DMS79 treated with DMSO at 0.1 percent for 48 hours (cell line): Measurements from ENCODE around the gene MASP1.
"Not testable (repeated sequence)": the region's sequence is repeated elsewhere in the genome, so short reads cannot be mapped to it uniquely, and the experiment has no call there.

Experiments used
- DNase-seq: peaks from one replicate; lab custom pipeline; 2025; lab: John Stamatoyannopoulos, UW

MASP1 gene

DNA sequence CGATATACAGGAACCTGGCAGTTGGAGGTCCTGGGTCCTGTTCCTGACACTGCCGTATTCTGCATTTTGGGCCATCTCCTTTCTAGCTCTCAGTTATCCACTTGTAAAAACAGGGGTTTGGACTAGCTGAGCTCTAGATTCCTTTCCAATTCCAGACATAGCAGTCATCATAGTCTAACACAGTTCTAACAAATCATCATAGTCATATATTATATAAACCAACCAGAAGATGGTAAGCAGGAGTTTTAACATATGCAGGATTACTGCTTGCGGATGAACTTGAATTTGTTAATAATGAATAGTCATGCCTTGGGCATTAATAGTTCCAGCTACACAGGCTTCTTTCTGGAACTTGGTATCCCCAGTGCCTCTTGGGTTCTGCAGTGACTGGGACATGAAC lies 26.6 kb downstream of the MASP1 start:
- DNase-seq, result no peak

DNA sequence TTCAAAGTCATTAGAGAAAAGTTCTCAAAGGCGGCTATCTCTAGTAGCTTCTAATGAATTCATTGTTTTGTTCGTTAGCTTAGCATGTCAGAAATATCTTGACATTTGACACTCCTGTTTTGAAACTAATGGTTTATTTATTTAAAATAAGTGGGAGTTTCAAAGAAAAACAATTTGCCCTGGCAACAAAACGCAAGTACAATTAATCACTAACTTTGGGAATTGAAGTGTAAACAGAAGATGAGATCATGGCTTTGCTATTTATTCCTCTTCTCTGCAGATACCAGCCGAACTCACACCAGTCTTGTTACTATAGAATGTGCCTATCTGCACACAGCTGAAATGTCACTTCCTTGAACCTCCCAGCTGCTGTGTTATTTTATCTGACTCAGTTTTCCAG lies 27.5 kb downstream of the MASP1 start:
- DNase-seq, result no peak

DNA sequence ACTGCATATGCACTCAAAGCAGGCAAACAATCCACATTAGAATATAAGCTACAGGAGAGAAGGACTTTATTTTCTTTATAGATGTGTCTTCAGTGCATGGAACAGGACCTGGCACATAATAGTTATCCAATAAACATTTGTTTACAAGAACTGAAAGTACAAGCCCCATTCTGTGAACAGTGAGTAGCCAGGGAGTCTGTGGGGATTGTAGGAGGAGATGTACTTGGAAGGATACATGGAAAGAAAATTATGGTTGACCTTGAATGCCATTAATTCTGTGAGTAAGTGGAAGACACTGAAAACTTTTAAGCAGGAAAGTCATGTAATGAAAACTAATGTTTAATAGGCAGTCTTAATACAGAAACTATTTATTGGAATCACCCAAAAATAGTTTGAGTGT lies 28.3 kb downstream of the MASP1 start:
- no peak for DNase-seq

DNA sequence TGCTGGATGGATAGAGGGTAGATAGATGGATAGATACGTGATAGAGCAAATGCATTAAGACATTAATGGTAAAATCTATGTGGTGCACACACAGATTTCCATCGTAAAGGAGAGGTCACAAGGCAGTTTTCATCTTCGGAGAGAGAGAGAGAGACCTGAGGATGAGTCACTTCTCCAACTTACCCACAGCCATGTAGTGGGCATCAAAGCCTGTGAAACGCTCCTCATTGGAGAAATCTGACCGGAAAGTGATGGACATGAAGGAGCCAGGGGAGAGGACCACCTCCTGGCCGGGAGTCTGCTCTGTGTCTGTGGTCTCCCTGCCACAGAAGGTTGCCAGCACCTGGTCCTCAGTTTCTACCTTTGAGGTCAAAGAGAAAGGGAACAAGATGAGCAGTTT lies 29.2 kb downstream of the MASP1 start:
- DNase-seq, result no peak

DNA sequence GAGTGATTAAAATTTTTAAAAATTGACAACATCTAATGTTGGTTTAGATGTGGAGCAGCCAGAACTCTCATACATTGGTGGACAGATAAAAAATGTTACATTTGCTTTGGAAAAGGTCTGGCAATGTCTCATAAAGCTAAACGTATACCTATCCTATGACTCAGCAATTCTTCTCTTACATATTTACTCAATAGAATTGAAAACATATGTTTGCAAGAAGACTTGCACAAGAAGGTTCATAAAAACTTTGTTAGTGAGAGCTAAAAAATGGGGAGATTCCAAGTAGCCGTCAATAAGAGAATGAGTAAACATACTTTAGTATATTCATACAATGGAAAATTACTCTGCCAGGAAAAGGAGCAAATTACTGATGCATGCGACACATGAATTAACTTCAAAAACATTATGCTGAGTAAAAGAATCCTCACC lies 30.0 kb downstream of the MASP1 start:
- no peak for DNase-seq

DNA sequence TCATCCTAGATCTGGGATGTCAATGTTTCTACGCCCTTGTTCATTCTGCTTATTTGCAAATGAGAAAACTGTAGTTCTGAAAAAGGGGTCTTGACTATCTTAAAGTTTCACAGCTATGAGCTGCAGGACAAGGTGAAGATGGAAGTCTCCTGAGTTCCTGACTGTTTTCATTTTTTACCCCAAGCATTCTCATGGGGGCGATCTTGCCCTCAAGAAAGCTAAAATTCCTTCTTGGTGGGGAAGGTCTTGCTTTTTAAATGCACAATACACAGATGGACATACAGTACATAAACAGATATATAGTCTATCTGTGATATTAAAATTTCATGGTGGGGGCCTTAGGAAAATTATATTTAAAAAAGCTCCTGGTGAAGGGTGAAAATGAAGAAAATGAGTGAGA lies 32.4 kb downstream of the MASP1 start:
- no peak for DNase-seq

DNA sequence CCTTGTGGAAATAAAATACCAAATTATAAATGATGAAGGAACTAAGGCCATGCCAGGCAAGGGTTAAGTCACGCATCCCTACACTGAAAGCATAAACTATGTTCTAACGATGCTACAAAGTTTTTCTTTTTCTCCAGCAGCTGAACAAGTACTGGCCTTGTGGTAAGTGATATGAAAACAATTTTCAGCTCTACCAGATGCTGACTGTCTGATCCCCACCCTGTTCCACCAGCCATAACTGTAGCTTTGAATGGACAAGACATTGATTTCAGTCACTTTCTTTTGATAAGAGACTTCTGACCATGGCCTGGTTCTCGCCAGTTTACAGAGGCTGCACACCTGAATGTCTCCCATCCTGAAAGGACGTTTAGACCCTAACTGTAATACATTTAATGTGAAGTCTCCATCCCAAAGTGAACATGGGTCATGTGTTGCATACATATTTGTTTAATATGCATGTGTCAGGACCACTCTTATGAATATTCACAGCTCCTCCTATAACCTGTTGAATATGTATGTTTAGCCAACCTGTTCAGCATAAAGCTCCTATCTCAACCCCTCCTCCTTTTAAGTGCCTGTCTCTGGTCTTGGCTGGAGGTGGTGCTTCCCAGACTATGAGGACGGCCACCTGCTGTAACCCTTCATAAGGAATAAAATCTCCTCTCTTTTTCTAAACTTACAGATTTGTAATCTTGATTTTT lies 33.4 kb downstream of the MASP1 start:
- DNase-seq, result no peak

DNA sequence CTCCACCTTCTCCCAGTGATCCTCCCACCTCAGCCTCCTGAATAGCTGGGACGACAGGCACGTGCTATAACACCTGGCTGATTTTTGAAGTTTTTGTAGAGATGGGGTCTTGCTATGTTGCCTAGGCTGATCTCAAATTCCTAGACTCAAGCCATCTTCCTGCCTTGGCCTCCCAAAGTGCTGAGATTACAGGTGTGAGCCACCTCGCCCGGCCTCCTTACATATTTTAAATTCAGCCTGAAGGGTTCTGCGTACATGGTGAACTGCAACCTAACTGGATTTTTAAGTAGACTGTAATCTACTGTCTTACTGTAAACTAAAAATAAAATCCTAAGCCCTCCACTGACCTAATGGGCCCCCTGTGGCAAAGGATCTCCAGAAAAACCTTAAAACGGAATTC lies 34.1 kb downstream of the MASP1 start:
- DNase-seq, result no peak

DNA sequence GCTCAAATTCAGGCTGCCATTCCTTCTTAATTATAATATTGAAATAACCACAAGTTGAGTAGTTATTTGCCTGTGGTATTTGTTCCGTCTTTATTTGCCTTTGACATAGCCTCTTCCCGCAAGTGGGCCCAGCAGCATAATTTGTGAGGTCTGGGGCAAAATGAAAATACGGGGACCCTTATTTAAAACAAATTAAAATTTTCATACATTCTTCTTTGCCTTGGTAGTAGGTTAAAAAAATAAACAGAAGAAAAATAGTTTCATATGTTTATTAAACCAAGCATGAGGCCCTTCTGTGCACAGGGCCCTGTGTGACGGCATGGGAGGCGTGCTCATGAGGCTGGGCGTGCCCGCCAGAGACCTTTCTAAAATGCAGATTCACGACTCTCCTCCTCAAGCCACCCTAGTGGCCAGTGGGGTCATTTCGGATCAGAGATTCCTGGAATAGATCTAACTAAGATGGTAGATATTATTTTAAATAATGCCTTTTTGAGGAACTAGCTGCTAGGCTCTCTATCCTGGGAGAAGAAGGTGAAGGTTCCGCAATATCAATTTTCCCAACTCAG lies 35.4 kb downstream of the MASP1 start:
- DNase-seq, result no peak

DNA sequence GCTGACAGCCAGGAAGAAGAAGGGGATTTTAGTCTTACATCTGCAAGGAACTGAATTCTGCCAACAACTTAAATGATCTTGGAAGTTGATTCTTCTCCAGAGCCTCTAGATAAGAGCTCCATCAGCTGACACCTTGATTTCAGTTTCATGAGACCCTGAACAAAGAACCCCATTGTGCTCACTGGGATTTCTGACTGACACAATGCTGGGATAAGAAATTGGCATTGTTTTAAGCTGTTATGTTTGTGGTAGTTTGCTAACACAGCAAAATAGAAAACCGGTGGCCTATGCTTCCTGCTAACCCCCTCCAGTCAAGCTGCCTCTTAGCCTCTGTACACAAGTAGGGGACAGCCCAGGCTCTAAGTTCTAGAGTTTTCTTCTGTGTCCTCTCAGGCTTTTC lies 36.2 kb downstream of the MASP1 start:
- DNase-seq, result no peak

DNA sequence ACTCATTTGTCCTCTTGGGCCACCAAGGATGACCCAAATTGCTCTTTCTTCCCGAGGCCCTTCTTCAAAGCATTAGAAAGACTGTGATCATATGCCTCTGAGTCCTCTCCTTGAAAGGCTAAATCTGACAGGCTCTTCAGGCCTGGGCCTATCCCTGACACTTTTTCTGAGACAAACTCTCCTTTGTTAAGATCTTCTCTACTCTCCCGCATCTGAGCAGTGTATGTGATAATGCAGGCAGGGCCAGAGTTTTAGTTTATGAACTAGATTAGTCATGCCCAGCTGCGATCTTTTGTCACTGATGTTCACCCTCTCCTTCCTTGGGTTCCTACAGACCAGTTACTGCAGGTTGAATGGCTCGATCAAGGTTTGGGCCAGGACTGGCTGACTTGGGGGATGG lies 39.2 kb downstream of the MASP1 start:
- DNase-seq, result no peak

DNA sequence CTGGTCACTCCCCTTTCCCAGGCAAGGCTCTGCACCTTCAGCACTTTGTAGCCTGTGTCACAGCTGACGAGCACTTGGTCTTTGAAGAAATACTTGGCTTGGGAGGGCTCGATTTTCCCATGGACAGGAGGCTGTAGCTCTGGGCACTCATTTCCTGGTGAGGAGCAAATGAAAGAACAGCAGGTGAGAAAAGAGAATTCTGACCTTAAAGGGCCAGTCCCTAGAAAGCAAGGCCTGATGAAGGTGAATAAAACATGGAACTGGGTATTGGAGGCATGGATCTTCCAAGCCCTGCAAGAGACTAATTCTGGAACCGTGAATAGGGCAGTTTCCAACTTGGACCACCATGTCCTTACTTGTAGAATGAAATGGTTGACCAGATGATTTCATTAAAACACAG lies 39.9 kb downstream of the MASP1 start:
- DNase-seq, result no peak

DNA sequence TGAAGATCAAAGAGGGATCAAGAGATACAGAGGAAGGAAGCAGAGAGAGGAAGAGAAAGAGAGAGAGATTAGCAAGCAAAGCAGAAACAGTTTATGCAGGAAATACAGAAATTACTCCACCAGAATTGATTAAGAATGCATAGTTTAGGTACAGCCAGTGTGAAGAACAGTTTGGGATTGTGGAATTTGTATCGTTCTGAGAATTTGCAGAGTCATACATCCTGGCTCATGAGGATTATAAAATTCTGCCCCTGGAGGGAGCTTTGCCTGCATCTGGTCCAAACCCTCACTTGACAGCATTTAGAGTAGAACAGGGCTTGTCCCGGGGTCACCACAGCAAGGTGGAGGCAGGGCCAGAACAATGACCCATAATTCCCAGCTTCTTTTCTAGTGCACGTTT lies 44.1 kb downstream of the MASP1 start:
- no peak for DNase-seq

DNA sequence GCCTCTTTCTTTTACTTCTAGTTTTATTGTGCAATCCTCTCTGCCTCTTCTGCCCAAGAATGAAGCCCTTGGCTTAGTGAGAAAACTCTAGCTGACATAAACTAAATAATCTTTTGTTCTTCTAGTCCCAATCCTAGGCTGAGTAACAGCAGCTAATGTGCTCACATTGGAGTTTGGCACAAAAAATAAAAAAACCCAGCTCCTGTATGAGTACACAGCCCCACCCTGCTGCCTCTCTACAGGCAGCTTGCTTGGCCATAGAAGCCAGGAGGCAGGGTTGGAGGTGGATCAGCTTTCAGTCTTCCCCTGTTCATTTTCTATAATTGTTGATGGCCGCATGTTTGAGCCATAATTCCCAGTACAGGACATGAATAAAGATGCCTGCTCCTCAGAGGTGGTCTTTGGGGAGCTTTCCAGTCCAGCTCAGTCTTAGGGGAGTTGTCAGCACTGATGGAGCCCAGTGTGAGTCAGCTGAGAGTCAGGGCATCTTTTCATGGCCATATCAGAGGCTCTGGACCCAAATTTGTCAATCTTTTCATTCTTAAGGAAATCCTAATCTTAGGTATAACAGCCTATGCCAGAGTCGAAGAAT lies 47.5 kb downstream of the MASP1 start:
- DNase-seq, result no peak

DNA sequence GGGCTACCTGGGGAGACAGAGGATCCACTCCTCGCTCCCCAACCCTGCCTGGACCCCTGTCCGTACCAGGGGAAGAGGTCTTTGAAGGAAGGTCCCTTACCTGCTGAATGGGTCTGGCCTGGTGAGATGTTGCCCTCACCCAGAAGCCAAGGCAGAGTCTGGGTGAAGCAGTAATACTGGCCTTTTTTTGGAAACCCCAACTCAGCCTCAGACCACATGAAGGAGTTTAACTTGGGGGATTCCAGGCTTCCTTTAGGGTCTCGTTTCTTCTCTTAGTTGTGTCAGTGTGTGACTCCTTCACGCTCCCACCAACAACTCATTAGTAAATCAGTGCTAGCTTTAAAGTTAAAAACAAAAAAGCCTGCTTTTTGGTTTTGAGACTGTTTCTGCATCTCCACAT lies 48.6 kb downstream of the MASP1 start:
- no peak for DNase-seq

DNA sequence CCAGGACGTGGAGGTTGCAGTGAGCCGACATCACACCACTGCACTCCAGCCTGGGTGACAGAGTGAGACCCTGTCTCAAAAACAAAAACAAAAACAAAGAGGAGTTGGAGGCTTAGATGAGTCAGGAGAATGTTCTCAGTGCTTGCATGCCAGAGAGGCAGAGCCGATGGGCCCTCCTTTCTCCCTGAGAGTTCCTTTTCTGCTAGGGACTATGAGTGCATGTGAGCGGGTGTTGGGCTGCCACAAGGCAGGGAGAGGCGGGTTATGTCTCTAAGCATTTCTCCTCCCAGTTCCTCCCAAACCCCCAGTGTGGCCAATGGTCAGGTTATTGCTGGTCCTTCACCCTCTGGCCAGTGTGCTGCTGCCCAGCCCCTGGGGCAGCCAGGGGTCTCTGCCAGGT lies 49.1 kb downstream of the MASP1 start:
- DNase-seq, result no peak

DNA sequence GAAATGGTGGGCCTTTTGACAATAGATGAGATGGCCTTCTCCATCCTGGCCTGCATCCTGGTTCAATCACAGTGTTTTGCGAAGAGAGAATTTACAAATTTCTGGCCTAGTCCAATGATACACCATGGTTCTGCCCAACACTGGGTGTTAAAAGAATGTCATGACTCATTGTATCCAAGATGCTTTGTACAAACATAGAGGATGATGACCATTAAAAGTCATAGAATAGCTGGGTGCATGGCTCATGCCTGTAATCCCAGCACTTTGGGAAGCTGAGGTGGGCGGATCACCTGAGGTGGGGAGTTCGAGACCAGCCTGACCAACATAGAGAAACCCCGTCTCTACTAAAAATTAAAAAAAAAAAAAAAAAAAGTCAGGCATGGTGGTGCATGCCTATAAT lies 52.7 kb downstream of the MASP1 start:
- not testable (repeated sequence) for DNase-seq

DNA sequence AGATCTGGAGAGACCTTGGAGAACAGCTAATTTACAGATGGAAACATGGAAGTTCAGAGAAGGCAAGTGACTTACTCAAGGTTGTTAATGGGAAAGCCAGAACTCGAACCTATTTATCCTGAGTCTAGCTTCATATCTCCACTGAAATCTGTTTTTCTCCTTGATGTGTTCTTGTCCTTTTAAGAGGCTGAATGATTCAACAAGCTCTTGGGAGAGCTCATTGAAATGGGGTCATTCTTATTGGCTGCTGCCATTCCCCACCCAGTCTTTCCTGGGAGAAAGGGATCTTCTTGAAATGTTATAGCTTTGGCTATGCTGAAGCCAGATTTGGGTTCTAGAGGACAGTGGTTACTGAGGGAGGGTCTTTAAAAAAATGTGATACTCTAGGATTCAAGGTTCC lies 53.3 kb downstream of the MASP1 start:
- DNase-seq, result no peak

DNA sequence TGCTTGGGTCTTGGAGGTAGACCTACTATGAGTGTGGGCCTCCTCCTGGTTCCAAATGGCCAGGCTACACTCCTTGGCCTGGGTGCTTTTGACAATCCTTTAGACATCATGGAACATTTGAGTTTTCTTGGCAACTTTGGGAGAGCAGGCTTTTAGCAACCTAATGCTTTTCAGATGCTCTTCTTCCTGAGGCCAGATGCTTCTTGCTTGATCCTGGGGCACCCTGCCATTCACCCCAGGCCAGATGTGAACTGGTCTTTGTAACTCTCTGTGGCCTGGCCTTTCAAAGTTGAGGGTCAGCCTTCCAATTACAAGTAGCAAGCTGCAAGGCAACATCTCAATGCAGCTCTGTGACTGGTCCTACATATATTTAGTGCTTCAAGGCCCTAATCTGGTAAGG lies 53.8 kb downstream of the MASP1 start:
- DNase-seq, result no peak

DNA sequence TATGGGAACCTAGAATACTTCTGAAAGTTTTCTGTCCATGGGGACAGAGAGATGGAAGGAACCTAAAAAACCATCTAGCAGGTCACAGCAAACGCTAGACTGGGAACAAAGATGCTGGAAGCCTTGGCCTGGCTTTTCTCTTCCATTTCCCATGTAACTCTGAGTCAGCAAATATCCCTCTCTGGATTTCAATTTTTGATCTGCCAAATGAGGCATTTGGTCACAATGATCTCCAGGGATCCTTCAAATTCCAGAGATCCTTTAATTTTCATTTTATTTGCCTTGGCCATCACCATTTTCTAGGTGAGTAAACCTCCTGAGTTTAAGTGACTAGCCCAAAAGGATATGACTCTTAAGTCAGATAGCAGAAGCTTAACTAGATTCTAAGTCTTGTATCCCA lies 54.6 kb downstream of the MASP1 start:
- DNase-seq, result no peak

DNA sequence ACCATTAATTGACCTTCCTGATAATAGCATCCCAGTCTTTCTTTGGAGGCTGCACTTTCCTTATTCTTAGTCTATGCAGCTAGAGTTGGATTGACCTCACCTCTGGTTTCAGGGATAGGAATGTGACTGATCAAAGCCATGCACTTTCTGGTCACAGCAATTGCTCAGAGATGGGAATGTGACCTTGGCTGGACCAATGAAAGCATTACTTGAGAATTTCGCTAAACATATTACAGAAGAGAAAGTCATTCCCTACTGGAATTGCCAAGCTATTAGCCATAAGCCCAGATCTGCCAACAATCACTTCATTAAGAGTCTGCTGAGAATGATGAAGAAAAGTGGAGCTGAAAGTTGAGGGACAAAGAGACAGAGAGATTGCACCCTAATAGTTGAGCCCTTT lies 61.5 kb downstream of the MASP1 start:
- no peak for DNase-seq

DNA sequence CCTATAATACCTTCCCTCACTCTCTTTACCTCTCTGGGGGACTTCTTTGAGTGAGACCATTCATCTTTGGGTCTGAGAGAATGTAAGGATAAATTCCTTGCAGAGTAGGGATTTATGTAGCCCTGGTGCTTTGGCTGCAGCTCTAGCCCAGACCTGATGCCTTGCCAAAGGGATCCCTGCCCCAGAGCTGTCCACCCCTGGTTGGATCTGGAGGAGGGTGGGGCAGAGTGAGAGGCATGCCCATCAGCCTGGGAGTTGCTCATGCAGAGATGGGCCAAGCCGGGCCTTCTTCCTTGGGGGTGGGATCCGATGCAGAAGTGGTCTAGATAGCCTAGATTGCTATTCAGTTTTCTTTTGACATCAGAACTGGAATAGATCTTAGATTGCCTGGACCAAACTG lies 62.8 kb downstream of the MASP1 start:
- DNase-seq, result no peak

DNA sequence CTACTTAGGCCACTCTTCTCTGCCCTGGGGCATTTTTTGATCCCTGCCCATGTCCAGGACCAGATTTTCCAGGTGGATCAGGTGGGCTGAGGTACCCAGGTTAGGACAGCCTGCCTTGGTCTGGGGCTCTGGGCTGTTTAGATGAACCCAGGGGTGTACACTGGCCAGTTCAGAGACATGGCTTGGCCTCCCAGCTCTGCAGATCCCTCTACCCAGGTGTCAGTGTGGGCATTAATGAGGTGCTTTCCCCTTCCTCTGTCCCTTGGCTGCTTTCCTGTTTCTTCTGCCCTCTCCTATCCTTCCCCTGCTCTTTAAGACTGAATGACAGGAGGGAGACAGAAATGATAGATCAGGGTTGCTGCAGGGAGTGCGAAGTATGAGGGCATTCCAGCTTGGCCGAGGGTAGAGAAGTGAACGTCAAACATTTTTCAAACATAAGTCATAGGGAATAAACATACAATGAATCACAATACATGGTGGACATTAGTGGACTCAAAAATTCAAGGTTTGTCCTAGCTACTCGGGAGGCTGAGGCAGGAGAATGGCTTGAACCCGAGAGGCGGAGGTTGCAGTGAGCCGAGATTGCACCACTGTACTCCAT lies 63.8 kb downstream of the MASP1 start:
- DNase-seq, result no peak

DNA sequence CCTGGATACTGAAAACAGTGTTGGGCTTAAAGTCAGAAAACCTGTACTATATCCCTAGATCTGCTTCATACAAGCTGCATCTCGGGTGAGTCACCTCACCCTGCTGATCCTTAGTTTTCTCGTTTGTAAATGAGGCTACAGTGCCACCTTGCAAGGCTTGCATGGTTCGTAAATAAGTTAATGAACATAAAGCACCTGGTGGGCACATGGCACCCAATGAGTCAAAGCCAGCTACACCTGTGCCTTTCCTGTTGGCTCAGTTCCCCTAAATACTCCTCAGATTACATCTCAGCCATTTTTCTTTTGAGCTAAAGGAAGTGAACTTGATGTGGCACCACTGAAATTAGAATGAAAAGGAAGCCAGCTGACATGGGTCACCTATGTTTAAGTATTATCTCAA lies 67.7 kb downstream of the MASP1 start:
- peak; percentile 84 for DNase-seq
